SK-N-MC (cell line): ENCODE measurements around the gene FGD6.

Source experiments
- EZH2 ChIP-seq: fragments of 200-600 bp; sonication (generic); IDR thresholded peaks from one replicate; pipeline ENCODE4 v1.6.1; 2017; ENCODE audit warnings: antibody characterized with exemption
- FOXP2 ChIP-seq: optimal IDR thresholded peaks from 2 replicates; pipeline ENCODE3; 2011; ENCODE audit warnings: mild to moderate bottlenecking, moderate library complexity; ENCODE audit not compliant: insufficient read depth; ENCODE audit errors: extremely low read length, control extremely low read depth
- POLR2AphosphoS5 ChIP-seq: IDR thresholded peaks from 2 replicates; pipeline ENCODE4 v1.6.1; 2012; ENCODE audit warnings: mild to moderate bottlenecking, low read depth, low read length, borderline replicate concordance

DNA sequence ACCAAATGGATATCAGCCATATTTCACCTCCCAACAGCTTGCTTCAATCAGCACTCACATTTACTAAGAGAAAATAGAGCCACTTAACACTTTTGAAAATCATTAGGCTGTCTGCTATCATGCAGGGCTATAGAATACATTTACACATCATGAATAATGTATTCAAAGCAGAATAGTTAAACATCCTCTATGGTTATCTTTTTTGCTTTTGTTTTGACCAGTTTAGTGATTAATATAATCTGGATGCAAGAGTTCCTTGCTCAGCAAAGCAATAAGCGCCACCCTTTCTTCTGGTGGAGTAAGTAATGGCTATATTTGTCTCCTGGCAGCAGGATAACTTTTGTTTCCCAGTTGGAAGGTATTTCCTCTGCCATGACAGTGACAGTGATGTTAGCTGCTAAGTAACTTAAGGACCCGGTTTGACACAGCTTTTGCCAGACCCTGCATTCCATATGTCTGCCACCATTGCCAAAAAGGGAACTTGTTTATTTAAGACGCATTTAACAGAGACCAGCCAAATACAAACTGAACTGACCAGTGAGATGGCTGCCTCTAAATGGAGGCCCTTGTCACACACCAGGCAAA lies 73.6 kb downstream of the FGD6 start:
- TF ChIP-seq FOXP2 (no peak), POLR2AphosphoS5 (no peak), EZH2 (no peak)
